HL-60 (cell line): ENCODE results near the gene PCNX2.

ENCODE experiments used
- CTCF ChIP-seq: IDR thresholded peaks from one replicate; pipeline ENCODE4 v1.5.1; 2011; ENCODE audit warnings: low read length, control low read depth, inconsistent platforms; ENCODE audit not compliant: insufficient read depth
- GABPA ChIP-seq: IDR thresholded peaks from 2 replicates; pipeline ENCODE4 v1.6.1; 2012; ENCODE audit warnings: low read depth
- POLR2AphosphoS5 ChIP-seq: IDR thresholded peaks from 2 replicates; pipeline ENCODE4 v1.6.1; 2012; ENCODE audit warnings: low read depth
- SPI1 ChIP-seq: IDR thresholded peaks from 2 replicates; pipeline ENCODE4 v1.6.1; 2012; ENCODE audit warnings: low read depth, mild to moderate bottlenecking, borderline replicate concordance
- TF ChIP-seq, protein P1 (sequence below): IDR thresholded peaks from 2 replicates; pipeline ENCODE4 v1.6.1; 2012; ENCODE audit warnings: low read depth; ENCODE audit not compliant: insufficient replicate concordance

DNA sequence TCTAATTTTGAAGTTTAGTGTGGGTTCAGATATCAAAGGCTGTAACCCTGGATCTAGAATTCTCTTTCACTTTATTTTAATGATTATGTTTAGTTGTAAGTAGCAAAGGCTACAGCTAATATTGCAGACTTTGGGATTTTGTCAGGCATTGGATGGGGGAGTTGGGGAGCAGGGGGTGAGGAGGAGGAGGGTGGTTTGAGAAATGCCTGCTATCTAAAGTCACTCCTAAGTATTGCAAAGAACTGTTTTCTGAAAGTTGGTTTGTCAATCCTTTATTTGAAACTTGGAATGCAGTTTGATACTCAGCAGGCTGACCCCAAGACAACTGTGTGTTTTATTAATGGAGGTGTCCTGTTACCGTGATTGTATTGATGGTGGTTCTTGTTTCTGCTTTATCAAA, 343.9 kb downstream of the PCNX2 start:
- TF ChIP-seq CTCF = no peak
- TF ChIP-seq GABPA = no peak
- TF ChIP-seq POLR2AphosphoS5 = no peak
- TF ChIP-seq, protein P1, sequence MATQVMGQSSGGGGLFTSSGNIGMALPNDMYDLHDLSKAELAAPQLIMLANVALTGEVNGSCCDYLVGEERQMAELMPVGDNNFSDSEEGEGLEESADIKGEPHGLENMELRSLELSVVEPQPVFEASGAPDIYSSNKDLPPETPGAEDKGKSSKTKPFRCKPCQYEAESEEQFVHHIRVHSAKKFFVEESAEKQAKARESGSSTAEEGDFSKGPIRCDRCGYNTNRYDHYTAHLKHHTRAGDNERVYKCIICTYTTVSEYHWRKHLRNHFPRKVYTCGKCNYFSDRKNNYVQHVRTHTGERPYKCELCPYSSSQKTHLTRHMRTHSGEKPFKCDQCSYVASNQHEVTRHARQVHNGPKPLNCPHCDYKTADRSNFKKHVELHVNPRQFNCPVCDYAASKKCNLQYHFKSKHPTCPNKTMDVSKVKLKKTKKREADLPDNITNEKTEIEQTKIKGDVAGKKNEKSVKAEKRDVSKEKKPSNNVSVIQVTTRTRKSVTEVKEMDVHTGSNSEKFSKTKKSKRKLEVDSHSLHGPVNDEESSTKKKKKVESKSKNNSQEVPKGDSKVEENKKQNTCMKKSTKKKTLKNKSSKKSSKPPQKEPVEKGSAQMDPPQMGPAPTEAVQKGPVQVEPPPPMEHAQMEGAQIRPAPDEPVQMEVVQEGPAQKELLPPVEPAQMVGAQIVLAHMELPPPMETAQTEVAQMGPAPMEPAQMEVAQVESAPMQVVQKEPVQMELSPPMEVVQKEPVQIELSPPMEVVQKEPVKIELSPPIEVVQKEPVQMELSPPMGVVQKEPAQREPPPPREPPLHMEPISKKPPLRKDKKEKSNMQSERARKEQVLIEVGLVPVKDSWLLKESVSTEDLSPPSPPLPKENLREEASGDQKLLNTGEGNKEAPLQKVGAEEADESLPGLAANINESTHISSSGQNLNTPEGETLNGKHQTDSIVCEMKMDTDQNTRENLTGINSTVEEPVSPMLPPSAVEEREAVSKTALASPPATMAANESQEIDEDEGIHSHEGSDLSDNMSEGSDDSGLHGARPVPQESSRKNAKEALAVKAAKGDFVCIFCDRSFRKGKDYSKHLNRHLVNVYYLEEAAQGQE = no peak
- no peak for TF ChIP-seq SPI1
